Measurements from ENCODE around the gene SUGCT.

GRCh38 chr7:40706829-40707228, 572.0 kb downstream of the SUGCT start:
- TF ChIP-seq POLR2A (IDR thresholded peaks at IDR 0.05; ENCODE audit: extremely low read depth, insufficient read length) (no peak), CTCF (IDR thresholded peaks at IDR 0.05; ENCODE audit: low read depth, low read length) (no peak), MAX (IDR thresholded peaks at IDR 0.05; ENCODE audit: low read depth, low read length) (no peak)
